Activated T-cell treated with anti-CD3 and anti-CD28 coated beads for 48 hours (primary cell): ENCODE measurements around the gene DIP2C.

Experiments
- DNase-seq: peaks from one replicate; pipeline ENCODE4 v3.0.0-alpha.2; 2020; ENCODE audit warnings: low read depth

Gene DIP2C

DNA sequence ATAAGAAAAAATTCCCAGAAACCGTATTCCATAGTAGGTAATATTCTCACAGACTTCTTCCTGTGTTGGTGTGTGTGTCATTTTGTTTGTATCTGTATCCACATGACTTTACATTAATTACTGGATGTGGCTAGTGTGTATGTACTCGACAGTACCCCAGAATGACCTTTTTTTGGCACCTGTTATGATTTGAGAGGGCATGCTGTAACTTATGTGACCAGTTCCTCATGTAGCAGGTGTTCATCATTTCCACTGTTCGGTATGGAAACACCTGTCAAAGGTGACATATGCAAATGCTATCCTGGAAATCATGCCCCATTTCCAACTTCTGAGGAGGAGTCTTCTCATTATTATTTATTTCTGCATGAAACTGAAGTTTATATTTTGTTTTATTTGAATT is 464.9 kb downstream of the DIP2C start:
- DNase-seq, result no peak
